KMS-11 (cell line): ENCODE results near the gene CD59.

Source experiments
- H2AFZ ChIP-seq: fragments of 200-600 bp; sonication (generic); 2 replicates; pipeline ENCODE4 v1.6.1; 2016; ENCODE audit warnings: antibody characterized with exemption, mixed run types, low read depth
- H3K27ac ChIP-seq: fragments of 200-600 bp; sonication (generic); 2 replicates; pipeline ENCODE4 v1.6.1; 2016; ENCODE audit warnings: mild to moderate bottlenecking, mixed run types
- H3K27me3 ChIP-seq: fragments of 200-600 bp; sonication (generic); 2 replicates; pipeline ENCODE4 v1.6.1; 2017; ENCODE audit warnings: mild to moderate bottlenecking, low read depth, mixed run types, moderate library complexity; ENCODE audit not compliant: insufficient read depth
- H3K36me3 ChIP-seq: fragments of 200-600 bp; sonication (generic); 2 replicates; pipeline ENCODE4 v1.6.1; 2017; ENCODE audit warnings: mild to moderate bottlenecking, mixed run types; ENCODE audit not compliant: insufficient read depth
- H3K4me1 ChIP-seq: fragments of 200-600 bp; sonication (generic); 2 replicates; pipeline ENCODE4 v1.6.1; 2016; ENCODE audit warnings: mild to moderate bottlenecking, low read depth, mixed run types; ENCODE audit not compliant: poor library complexity, severe bottlenecking
- H3K4me2 ChIP-seq: fragments of 200-600 bp; sonication (generic); 2 replicates; pipeline ENCODE4 v1.7.0; 2016; ENCODE audit warnings: mild to moderate bottlenecking, mixed run types
- H3K4me3 ChIP-seq: fragments of 200-600 bp; sonication (generic); IDR thresholded peaks from 2 replicates; pipeline ENCODE4 v1.6.1; 2017; ENCODE audit warnings: low read depth, low read length, mixed read lengths; ENCODE audit not compliant: insufficient read depth
- H3K79me2 ChIP-seq: fragments of 200-600 bp; sonication (generic); 2 replicates; pipeline ENCODE4 v1.6.1; 2016; ENCODE audit warnings: low read depth, mixed run types; ENCODE audit not compliant: insufficient read depth
- H3K9ac ChIP-seq: fragments of 200-600 bp; sonication (generic); 2 replicates; pipeline ENCODE4 v1.6.1; 2016; ENCODE audit warnings: mild to moderate bottlenecking, mixed run types
- H4K20me1 ChIP-seq: fragments of 200-600 bp; sonication (generic); 2 replicates; pipeline ENCODE4 v1.6.1; 2016; ENCODE audit warnings: mild to moderate bottlenecking, mixed run types; ENCODE audit not compliant: insufficient read depth
- TF ChIP-seq, protein P1 (sequence below): fragments of 200-600 bp; sonication (generic); conservative IDR thresholded peaks from 2 replicates; pipeline ENCODE4 v1.6.1; 2017; ENCODE audit warnings: low read depth, mild to moderate bottlenecking, antibody characterized with exemption, low read length, moderate library complexity, mixed read lengths

The CD59 gene

DNA sequence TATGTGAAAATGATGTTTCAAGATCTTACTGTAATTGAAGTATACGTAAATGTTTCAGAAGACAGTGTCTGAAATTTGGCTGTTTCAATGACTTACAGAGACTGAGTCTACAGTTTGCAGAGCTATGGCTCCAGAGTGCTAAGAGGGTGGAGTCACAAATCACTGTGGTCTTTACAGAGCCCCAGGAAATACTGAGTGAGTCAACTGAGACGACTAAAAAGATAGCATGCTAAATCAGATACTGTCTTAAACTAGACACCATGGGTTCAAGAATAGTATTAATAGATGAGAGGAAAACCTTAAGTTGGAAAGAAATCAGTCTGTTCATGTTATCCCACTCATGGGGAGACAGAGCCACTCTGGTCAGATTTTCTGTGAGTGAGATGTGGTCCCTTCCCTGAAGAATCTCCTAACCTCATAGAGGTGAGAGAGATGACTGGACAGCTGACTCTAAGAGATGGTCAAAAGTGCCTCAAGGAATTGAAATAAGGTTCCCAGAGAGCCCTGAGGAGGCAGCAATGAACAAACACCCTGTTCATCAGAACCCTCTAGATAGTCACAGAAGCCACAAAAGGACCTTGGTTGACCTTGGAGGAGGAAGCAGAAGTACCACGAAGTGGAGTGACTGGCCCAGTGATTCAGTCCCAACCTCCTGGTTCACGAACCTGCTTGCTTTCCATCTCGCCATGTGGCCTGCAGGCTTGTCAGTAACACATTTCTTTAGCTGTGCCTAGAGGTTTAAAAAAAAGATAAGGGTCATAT is 65.8 kb downstream of the CD59 start:
- no peaks in the 10 kb centered on the region for H4K20me1 ChIP-seq
- 0 out of 2 replicates have a peak, but pooled peaks cover 4% of the 10 kb centered on the region for H3K36me3 ChIP-seq
- no peak overlapping the region for H3K27ac ChIP-seq
- H3K4me3 ChIP-seq, result no peak overlapping the region
- peaks cover 6% of the 10 kb centered on the region for H3K4me1 ChIP-seq
- no peak overlapping the region for H3K9ac ChIP-seq
- H3K27me3 ChIP-seq, result no peaks in the 10 kb centered on the region
- H2AFZ ChIP-seq, result no peak overlapping the region
- TF ChIP-seq, protein P1, sequence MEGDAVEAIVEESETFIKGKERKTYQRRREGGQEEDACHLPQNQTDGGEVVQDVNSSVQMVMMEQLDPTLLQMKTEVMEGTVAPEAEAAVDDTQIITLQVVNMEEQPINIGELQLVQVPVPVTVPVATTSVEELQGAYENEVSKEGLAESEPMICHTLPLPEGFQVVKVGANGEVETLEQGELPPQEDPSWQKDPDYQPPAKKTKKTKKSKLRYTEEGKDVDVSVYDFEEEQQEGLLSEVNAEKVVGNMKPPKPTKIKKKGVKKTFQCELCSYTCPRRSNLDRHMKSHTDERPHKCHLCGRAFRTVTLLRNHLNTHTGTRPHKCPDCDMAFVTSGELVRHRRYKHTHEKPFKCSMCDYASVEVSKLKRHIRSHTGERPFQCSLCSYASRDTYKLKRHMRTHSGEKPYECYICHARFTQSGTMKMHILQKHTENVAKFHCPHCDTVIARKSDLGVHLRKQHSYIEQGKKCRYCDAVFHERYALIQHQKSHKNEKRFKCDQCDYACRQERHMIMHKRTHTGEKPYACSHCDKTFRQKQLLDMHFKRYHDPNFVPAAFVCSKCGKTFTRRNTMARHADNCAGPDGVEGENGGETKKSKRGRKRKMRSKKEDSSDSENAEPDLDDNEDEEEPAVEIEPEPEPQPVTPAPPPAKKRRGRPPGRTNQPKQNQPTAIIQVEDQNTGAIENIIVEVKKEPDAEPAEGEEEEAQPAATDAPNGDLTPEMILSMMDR, result no peak
- H3K79me2 ChIP-seq, result no peaks in the 10 kb centered on the region
- no peak overlapping the region for H3K4me2 ChIP-seq

- Histone ChIP-seq H3K79me2 (no peaks in the 10 kb centered on the region), H3K36me3 (0 out of 2 replicates have a peak, but pooled peaks cover 4% of the 10 kb centered on the region), H3K4me3 (no peak overlapping the region), H3K27ac (no peak overlapping the region), H2AFZ (no peak overlapping the region), H3K4me2 (no peak overlapping the region), H3K9ac (no peak overlapping the region), H4K20me1 (no peaks in the 10 kb centered on the region), H3K4me1 (peaks cover 6% of the 10 kb centered on the region), H3K27me3 (no peaks in the 10 kb centered on the region)
- TF ChIP-seq, protein P1, result no peak
These were observed 66.5 kb downstream of the CD59 start for GRCh38 chr11:33669598-33670249.

DNA sequence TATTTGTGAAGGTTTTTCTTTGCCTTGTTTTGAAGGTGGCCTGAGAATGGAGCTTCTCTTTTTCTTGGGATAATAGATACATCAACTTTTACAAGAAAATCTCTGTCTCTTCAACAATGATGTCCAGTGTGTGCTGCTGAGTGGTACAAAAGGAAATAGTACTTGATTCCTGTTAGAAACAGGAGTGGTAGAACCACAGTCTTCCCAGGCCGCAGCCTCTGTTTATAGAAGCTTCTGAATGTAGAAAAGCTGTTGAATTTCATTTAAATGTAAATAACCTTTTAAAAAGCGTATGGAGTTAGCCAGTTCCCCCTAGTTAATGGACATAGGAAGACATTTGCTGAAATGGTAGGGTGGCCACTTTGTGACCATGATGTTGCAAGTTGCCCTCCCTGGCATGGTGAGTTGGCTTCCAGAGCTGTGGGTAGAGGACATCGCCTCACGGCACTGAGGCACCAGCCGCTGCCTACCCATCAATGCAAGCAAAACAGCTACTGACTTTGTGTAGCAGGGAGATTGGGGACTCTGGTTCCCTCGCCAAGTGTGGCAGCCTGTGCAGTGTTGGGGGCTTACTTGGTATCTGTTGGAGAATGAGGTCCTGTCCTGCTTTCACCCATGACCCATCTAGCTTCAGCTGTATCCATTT is 67.1 kb downstream of the CD59 start:
- Histone ChIP-seq H3K79me2 (no peaks in the 10 kb centered on the region), H2AFZ (no peak overlapping the region), H3K4me3 (no peak overlapping the region), H3K4me1 (peaks cover 6% of the 10 kb centered on the region), H3K27me3 (no peaks in the 10 kb centered on the region), H3K36me3 (0 out of 2 replicates have a peak, but pooled peaks cover 4% of the 10 kb centered on the region), H3K27ac (no peak overlapping the region), H4K20me1 (no peaks in the 10 kb centered on the region), H3K4me2 (no peak overlapping the region), H3K9ac (no peak overlapping the region)
- TF ChIP-seq, protein P1, result no peak

GRCh38 chr11:33668468-33668825 is 67.8 kb downstream of the CD59 start:
- no peak overlapping the region for H2AFZ ChIP-seq
- 0 out of 2 replicates have a peak, but pooled peaks cover 4% of the 10 kb centered on the region for H3K36me3 ChIP-seq
- no peak overlapping the region for H3K4me2 ChIP-seq
- no peaks in the 10 kb centered on the region for H3K27me3 ChIP-seq
- TF ChIP-seq, protein P1, result no peak
- no peaks in the 10 kb centered on the region for H3K79me2 ChIP-seq
- H3K4me1 ChIP-seq, result peaks cover 6% of the 10 kb centered on the region
- no peak overlapping the region for H3K27ac ChIP-seq
- H4K20me1 ChIP-seq, result no peaks in the 10 kb centered on the region
- no peak overlapping the region for H3K4me3 ChIP-seq
- H3K9ac ChIP-seq, result no peak overlapping the region
